LHCN-M2 (cell line): ENCODE results near the gene XYLT2. TPM values are rescaled to one million over a fixed set of nuclear protein-coding genes. Genes with fewer than 3 reads are reported as not detected.
A peak's percentile ranks its signal among the peaks of the same experiment; 100 is the strongest.

Source experiments
- DNase-seq: peaks from one replicate; pipeline ENCODE4 v3.0.0-alpha.2; 2012; ENCODE audit warnings: low read depth
- total RNA-seq: library from RNA; depleted of rRNA; stranded (reverse); fragments of >200 nt; gene quantifications from 2 replicates; pipeline ENCODE4 v1.2.3, GENCODE V29; 2014

The XYLT2 gene
- total RNA-seq, 1 experiment from 2014 or later = 41.4 TPM

GRCh38 chr17:50348522-50349242 lies 2.8 kb downstream of the XYLT2 start:
- DNase-seq = peak; percentile 32

- DNase-seq = no peak
Observed at GRCh38 chr17:50349243-50349600, 3.3 kb downstream of the XYLT2 start.

GRCh38 chr17:50350733-50351132 lies 4.8 kb downstream of the XYLT2 start:
- no peak for DNase-seq

- no peak for DNase-seq
Observed at GRCh38 chr17:50352072-50352692, 6.3 kb downstream of the XYLT2 start.

- no peak for DNase-seq
Observed at GRCh38 chr17:50352693-50353599, 7.0 kb downstream of the XYLT2 start.

GRCh38 chr17:50353600-50354195 lies 7.8 kb downstream of the XYLT2 start:
- no peak for DNase-seq

- DNase-seq = no peak
Observed at GRCh38 chr17:50354198-50354597, 8.3 kb downstream of the XYLT2 start.

GRCh38 chr17:50354776-50355175 lies 8.8 kb downstream of the XYLT2 start:
- DNase-seq = no peak

- no peak for DNase-seq
Observed at GRCh38 chr17:50355336-50355700, 9.4 kb downstream of the XYLT2 start.

GRCh38 chr17:50355701-50356341 lies 9.9 kb downstream of the XYLT2 start:
- DNase-seq = no peak

GRCh38 chr17:50356418-50356817 lies 10.5 kb downstream of the XYLT2 start:
- no peak for DNase-seq

GRCh38 chr17:50356892-50357510 lies 11.1 kb downstream of the XYLT2 start:
- DNase-seq = no peak

- DNase-seq = no peak
Observed at GRCh38 chr17:50358177-50358576, 12.3 kb downstream of the XYLT2 start.

GRCh38 chr17:50359005-50359699 lies 13.2 kb downstream of the XYLT2 start:
- no peak for DNase-seq

GRCh38 chr17:50359998-50360461 lies 14.1 kb downstream of the XYLT2 start:
- DNase-seq = no peak

GRCh38 chr17:50360486-50361115 lies 14.7 kb downstream of the XYLT2 start:
- no peak for DNase-seq

- DNase-seq = peak; percentile 71
Observed at GRCh38 chr17:50361561-50362480, 15.9 kb downstream of the XYLT2 start.

GRCh38 chr17:50362661-50363060 lies 16.7 kb downstream of the XYLT2 start:
- DNase-seq = no peak
